ENCODE results near the gene EPB41L1.

DNA sequence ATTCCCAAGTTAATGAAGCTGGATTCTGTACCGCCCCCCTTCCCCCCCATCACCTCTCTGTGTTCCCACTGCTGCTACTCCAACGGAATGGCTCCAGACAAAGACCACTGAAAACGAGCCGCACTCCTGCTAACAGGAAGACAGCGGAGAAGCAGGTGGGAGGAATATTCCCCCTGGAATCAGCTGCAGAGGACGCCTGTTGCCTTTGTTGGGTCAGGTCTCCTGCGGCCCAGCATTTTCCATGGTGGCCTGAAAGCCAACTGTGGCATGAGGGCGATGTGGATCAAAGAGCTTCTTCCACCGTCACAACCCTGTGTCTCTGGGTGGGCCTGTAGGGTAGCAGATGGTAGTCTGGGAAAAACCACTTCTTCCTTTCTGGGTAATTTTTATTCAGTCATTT is 98.5 kb downstream of the EPB41L1 start:
- TF ChIP-seq, protein P1, sequence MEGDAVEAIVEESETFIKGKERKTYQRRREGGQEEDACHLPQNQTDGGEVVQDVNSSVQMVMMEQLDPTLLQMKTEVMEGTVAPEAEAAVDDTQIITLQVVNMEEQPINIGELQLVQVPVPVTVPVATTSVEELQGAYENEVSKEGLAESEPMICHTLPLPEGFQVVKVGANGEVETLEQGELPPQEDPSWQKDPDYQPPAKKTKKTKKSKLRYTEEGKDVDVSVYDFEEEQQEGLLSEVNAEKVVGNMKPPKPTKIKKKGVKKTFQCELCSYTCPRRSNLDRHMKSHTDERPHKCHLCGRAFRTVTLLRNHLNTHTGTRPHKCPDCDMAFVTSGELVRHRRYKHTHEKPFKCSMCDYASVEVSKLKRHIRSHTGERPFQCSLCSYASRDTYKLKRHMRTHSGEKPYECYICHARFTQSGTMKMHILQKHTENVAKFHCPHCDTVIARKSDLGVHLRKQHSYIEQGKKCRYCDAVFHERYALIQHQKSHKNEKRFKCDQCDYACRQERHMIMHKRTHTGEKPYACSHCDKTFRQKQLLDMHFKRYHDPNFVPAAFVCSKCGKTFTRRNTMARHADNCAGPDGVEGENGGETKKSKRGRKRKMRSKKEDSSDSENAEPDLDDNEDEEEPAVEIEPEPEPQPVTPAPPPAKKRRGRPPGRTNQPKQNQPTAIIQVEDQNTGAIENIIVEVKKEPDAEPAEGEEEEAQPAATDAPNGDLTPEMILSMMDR (IDR thresholded peaks at IDR 0.05; ENCODE audit: insufficient read depth, low read length): no peak
- TF ChIP-seq GABPA (IDR thresholded peaks at IDR 0.05; ENCODE audit: low read depth) (no peak), POLR2AphosphoS5 (IDR thresholded peaks at IDR 0.05; ENCODE audit: low read depth) (no peak)

All from HL-60 (cell line).